ENCODE measurements around the gene SYNE2. TPM values are rescaled to one million over a fixed set of nuclear protein-coding genes. Genes with fewer than 3 reads are reported as not detected.

SYNE2 gene
- total and polyA plus RNA-seq, 9 donors = 29.1 to 66.9 (median 50.0) TPM

GRCh38 chr14:64246688-64247087 lies 393.9 kb downstream of the SYNE2 start:
- no peaks in the 10 kb centered on the region for H3K36me3 ChIP-seq (ENCODE audit: control insufficient read depth, insufficient read depth, low read length)
- H3K4me1 ChIP-seq (ENCODE audit: control insufficient read depth, insufficient read depth, low read length) = no peaks in the 10 kb centered on the region
- DNase-seq = no peak
- no peak overlapping the region for H3K27ac ChIP-seq (ENCODE audit: low read length)
- no peaks in the 10 kb centered on the region for H3K27me3 ChIP-seq (ENCODE audit: control insufficient read depth, insufficient read depth, low read length)
- H3K4me3 ChIP-seq (ENCODE audit: low read length) = no peak overlapping the region
- no peaks in the 10 kb centered on the region for H3K9me3 ChIP-seq (replicated peaks; ENCODE audit: control insufficient read depth, low read depth, low read length)

- no peaks in the 10 kb centered on the region for H3K9me3 ChIP-seq (replicated peaks; ENCODE audit: control insufficient read depth, low read depth, low read length)
- H3K4me1 ChIP-seq (ENCODE audit: control insufficient read depth, insufficient read depth, low read length) = no peaks in the 10 kb centered on the region
- 64% methylated on average over 1 of the region's 3 CpGs for WGBS (ENCODE audit: insufficient coverage)
- H3K27me3 ChIP-seq (ENCODE audit: control insufficient read depth, insufficient read depth, low read length) = no peaks in the 10 kb centered on the region
- H3K36me3 ChIP-seq (ENCODE audit: control insufficient read depth, insufficient read depth, low read length) = no peaks in the 10 kb centered on the region
- H3K4me3 ChIP-seq (ENCODE audit: low read length) = no peak overlapping the region
- no peak overlapping the region for H3K27ac ChIP-seq (ENCODE audit: low read length)
- DNase-seq = no peak
Observed at GRCh38 chr14:64247195-64247594, 394.4 kb downstream of the SYNE2 start.

- 76% methylated on average over 3 of the region's 4 CpGs for WGBS (ENCODE audit: insufficient coverage)
- Histone ChIP-seq H3K36me3 (ENCODE audit: control insufficient read depth, insufficient read depth, low read length) (no peaks in the 10 kb centered on the region), H3K4me1 (ENCODE audit: control insufficient read depth, insufficient read depth, low read length) (no peaks in the 10 kb centered on the region), H3K27me3 (ENCODE audit: control insufficient read depth, insufficient read depth, low read length) (no peaks in the 10 kb centered on the region), H3K4me3 (ENCODE audit: low read length) (no peak overlapping the region), H3K27ac (ENCODE audit: low read length) (no peak overlapping the region), H3K9me3 (replicated peaks; ENCODE audit: control insufficient read depth, low read depth, low read length) (no peaks in the 10 kb centered on the region)
- DNase-seq = no peak
Observed at GRCh38 chr14:64248689-64249088, 395.9 kb downstream of the SYNE2 start.

- DNase-seq = no peak
- Histone ChIP-seq H3K4me1 (ENCODE audit: control insufficient read depth, insufficient read depth, low read length) (no peaks in the 10 kb centered on the region), H3K27ac (ENCODE audit: low read length) (no peak overlapping the region), H3K27me3 (ENCODE audit: control insufficient read depth, insufficient read depth, low read length) (no peaks in the 10 kb centered on the region), H3K9me3 (replicated peaks; ENCODE audit: control insufficient read depth, low read depth, low read length) (no peaks in the 10 kb centered on the region), H3K36me3 (ENCODE audit: control insufficient read depth, insufficient read depth, low read length) (no peaks in the 10 kb centered on the region), H3K4me3 (ENCODE audit: low read length) (no peak overlapping the region)
- WGBS (ENCODE audit: insufficient coverage) = no CpG with 5 or more reads among the region's 7 CpGs
Observed at GRCh38 chr14:64249363-64249762, 396.6 kb downstream of the SYNE2 start.

GRCh38 chr14:64253672-64254071 lies 400.9 kb downstream of the SYNE2 start:
- Histone ChIP-seq H3K4me1 (ENCODE audit: control insufficient read depth, insufficient read depth, low read length) (no peaks in the 10 kb centered on the region), H3K9me3 (replicated peaks; ENCODE audit: control insufficient read depth, low read depth, low read length) (no peaks in the 10 kb centered on the region), H3K36me3 (ENCODE audit: control insufficient read depth, insufficient read depth, low read length) (no peaks in the 10 kb centered on the region), H3K27me3 (ENCODE audit: control insufficient read depth, insufficient read depth, low read length) (no peaks in the 10 kb centered on the region), H3K4me3 (ENCODE audit: low read length) (no peak overlapping the region), H3K27ac (ENCODE audit: low read length) (no peak overlapping the region)
- no peak for DNase-seq
- WGBS (ENCODE audit: insufficient coverage) = no CpG with 5 or more reads among the region's 3 CpGs

GRCh38 chr14:64255756-64256155 lies 403.0 kb downstream of the SYNE2 start:
- WGBS (ENCODE audit: insufficient coverage) = 100% methylated on average over 1 of the region's 1 CpG
- Histone ChIP-seq H3K36me3 (ENCODE audit: control insufficient read depth, insufficient read depth, low read length) (no peaks in the 10 kb centered on the region), H3K27me3 (ENCODE audit: control insufficient read depth, insufficient read depth, low read length) (no peaks in the 10 kb centered on the region), H3K4me3 (ENCODE audit: low read length) (no peak overlapping the region), H3K4me1 (ENCODE audit: control insufficient read depth, insufficient read depth, low read length) (no peaks in the 10 kb centered on the region), H3K9me3 (replicated peaks; ENCODE audit: control insufficient read depth, low read depth, low read length) (no peaks in the 10 kb centered on the region), H3K27ac (ENCODE audit: low read length) (no peak overlapping the region)
- no peak for DNase-seq

GRCh38 chr14:64260418-64260817 lies 407.6 kb downstream of the SYNE2 start:
- 90% methylated on average over 21 of the region's 21 CpGs for WGBS (ENCODE audit: insufficient coverage)
- DNase-seq = no peak
- Histone ChIP-seq H3K4me3 (ENCODE audit: low read length) (no peak overlapping the region), H3K27ac (ENCODE audit: low read length) (no peak overlapping the region), H3K27me3 (ENCODE audit: control insufficient read depth, insufficient read depth, low read length) (no peaks in the 10 kb centered on the region), H3K4me1 (ENCODE audit: control insufficient read depth, insufficient read depth, low read length) (no peaks in the 10 kb centered on the region), H3K36me3 (ENCODE audit: control insufficient read depth, insufficient read depth, low read length) (no peaks in the 10 kb centered on the region), H3K9me3 (replicated peaks; ENCODE audit: control insufficient read depth, low read depth, low read length) (no peaks in the 10 kb centered on the region)

- no peak for DNase-seq
- H3K9me3 ChIP-seq (replicated peaks; ENCODE audit: control insufficient read depth, low read depth, low read length) = no peaks in the 10 kb centered on the region
- no peak overlapping the region for H3K27ac ChIP-seq (ENCODE audit: low read length)
- no peaks in the 10 kb centered on the region for H3K4me1 ChIP-seq (ENCODE audit: control insufficient read depth, insufficient read depth, low read length)
- no peaks in the 10 kb centered on the region for H3K27me3 ChIP-seq (ENCODE audit: control insufficient read depth, insufficient read depth, low read length)
- no peak overlapping the region for H3K4me3 ChIP-seq (ENCODE audit: low read length)
- no peaks in the 10 kb centered on the region for H3K36me3 ChIP-seq (ENCODE audit: control insufficient read depth, insufficient read depth, low read length)
- no CpG with 5 or more reads among the region's 1 CpG for WGBS (ENCODE audit: insufficient coverage)
Observed at GRCh38 chr14:64265222-64265621, 412.4 kb downstream of the SYNE2 start.

- Histone ChIP-seq H3K27me3 (ENCODE audit: control insufficient read depth, insufficient read depth, low read length) (no peaks in the 10 kb centered on the region), H3K27ac (ENCODE audit: low read length) (no peak overlapping the region), H3K9me3 (replicated peaks; ENCODE audit: control insufficient read depth, low read depth, low read length) (no peaks in the 10 kb centered on the region), H3K4me3 (ENCODE audit: low read length) (no peak overlapping the region), H3K4me1 (ENCODE audit: control insufficient read depth, insufficient read depth, low read length) (no peaks in the 10 kb centered on the region), H3K36me3 (ENCODE audit: control insufficient read depth, insufficient read depth, low read length) (no peaks in the 10 kb centered on the region)
- WGBS (ENCODE audit: insufficient coverage) = no CpG with 5 or more reads among the region's 2 CpGs
- DNase-seq = no peak
Observed at GRCh38 chr14:64266239-64266638, 413.4 kb downstream of the SYNE2 start.

GRCh38 chr14:64272019-64272418 lies 419.2 kb downstream of the SYNE2 start:
- H3K27ac ChIP-seq (ENCODE audit: low read length) = no peak overlapping the region
- H3K9me3 ChIP-seq (replicated peaks; ENCODE audit: control insufficient read depth, low read depth, low read length) = no peaks in the 10 kb centered on the region
- no peaks in the 10 kb centered on the region for H3K27me3 ChIP-seq (ENCODE audit: control insufficient read depth, insufficient read depth, low read length)
- no peaks in the 10 kb centered on the region for H3K4me1 ChIP-seq (ENCODE audit: control insufficient read depth, insufficient read depth, low read length)
- no peaks in the 10 kb centered on the region for H3K36me3 ChIP-seq (ENCODE audit: control insufficient read depth, insufficient read depth, low read length)
- H3K4me3 ChIP-seq (ENCODE audit: low read length) = no peak overlapping the region
- DNase-seq = no peak

All from muscle of leg (tissue), 11 donors.